GM19372 (cell line): ENCODE data around the gene NOTCH3.

Source experiments
- ATAC-seq: cut with Tn5 transposase; IDR thresholded peaks from one replicate; pipeline ENCODE4 v1.9.1; 2021; ENCODE audit warnings: mild to moderate bottlenecking, low read depth, moderate library complexity; ENCODE audit not compliant: unreplicated experiment

Gene NOTCH3

GRCh38 chr19:15170345-15170744 is 30.4 kb downstream of the NOTCH3 start:
- ATAC-seq = no peak

GRCh38 chr19:15169541-15170285 is 31.1 kb downstream of the NOTCH3 start:
- ATAC-seq = no peak

GRCh38 chr19:15166700-15167099 is 34.1 kb downstream of the NOTCH3 start:
- no peak for ATAC-seq

- ATAC-seq = no peak
Measured at GRCh38 chr19:15161028-15161984, 39.5 kb downstream of the NOTCH3 start.

- no peak for ATAC-seq
Measured at GRCh38 chr19:15159251-15159650, 41.5 kb downstream of the NOTCH3 start.

- ATAC-seq = no peak
Measured at GRCh38 chr19:15156391-15156790, 44.4 kb downstream of the NOTCH3 start.

- ATAC-seq = no peak
Measured at GRCh38 chr19:15155296-15155695, 45.5 kb downstream of the NOTCH3 start.

- ATAC-seq = no peak
Measured at GRCh38 chr19:15154002-15154612, 46.7 kb downstream of the NOTCH3 start.

- ATAC-seq = no peak
Measured at GRCh38 chr19:15149737-15150136, 51.1 kb downstream of the NOTCH3 start.

GRCh38 chr19:15147090-15147489 is 53.7 kb downstream of the NOTCH3 start:
- no peak for ATAC-seq

GRCh38 chr19:15144046-15144646 is 56.6 kb downstream of the NOTCH3 start:
- no peak for ATAC-seq

GRCh38 chr19:15142313-15142712 is 58.5 kb downstream of the NOTCH3 start:
- ATAC-seq = no peak

GRCh38 chr19:15141143-15141542 is 59.7 kb downstream of the NOTCH3 start:
- no peak for ATAC-seq

GRCh38 chr19:15138427-15138826 is 62.4 kb downstream of the NOTCH3 start:
- ATAC-seq = no peak

GRCh38 chr19:15137777-15138176 is 63.0 kb downstream of the NOTCH3 start:
- no peak for ATAC-seq

GRCh38 chr19:15136234-15136954 is 64.4 kb downstream of the NOTCH3 start:
- ATAC-seq = no peak

- ATAC-seq = no peak
Measured at GRCh38 chr19:15129856-15130585, 70.8 kb downstream of the NOTCH3 start.

GRCh38 chr19:15128162-15128770 is 72.5 kb downstream of the NOTCH3 start:
- ATAC-seq = no peak
